VCaP (cell line): ENCODE results near the gene UGT2B15.
A peak's percentile ranks its signal among the peaks of the same experiment; 100 is the strongest.
"Not testable (repeated sequence)": the region's sequence is repeated elsewhere in the genome, so short reads cannot be mapped to it uniquely, and the experiment has no call there.

Source experiments
- H3K27ac ChIP-seq: fragments of 450-650 bp; 2 replicates; pipeline ENCODE4 v1.5.1; 2017
- TF ChIP-seq, protein P1 (sequence below): fragments of 450-650 bp; conservative IDR thresholded peaks from 2 replicates; pipeline ENCODE4 v1.5.1; 2017; ENCODE audit warnings: mild to moderate bottlenecking, moderate library complexity

Gene UGT2B15

GRCh38 chr4:68670479-68670939, at the start of gene UGT2B15:
Gene UGT2B15 (minus strand): TSS chr4:68670652. CDS start chr4:68670618, 34 bp downstream.
- H3K27ac ChIP-seq, result peak within 1 kb of the TSS; percentile 89

DNA sequence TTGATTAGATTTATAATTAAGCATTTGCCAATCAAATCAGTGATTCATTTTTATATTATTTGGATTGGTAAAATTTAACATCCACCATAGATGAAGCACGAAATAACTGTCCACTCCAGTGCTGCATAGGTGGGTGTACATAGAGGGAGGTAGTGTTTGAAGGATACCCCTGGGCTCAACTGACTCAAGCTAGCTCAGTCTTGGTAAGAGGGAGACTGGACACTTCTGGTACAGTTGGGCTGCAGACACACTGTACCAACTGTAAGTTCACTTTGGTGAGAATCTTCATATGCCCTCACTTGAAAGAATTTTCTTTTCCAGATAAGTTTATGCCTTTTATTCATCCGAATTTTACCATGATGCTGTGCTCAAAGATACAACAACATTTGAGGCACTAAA, 48.6 kb upstream of the UGT2B15 start:
- TF ChIP-seq, protein P1, sequence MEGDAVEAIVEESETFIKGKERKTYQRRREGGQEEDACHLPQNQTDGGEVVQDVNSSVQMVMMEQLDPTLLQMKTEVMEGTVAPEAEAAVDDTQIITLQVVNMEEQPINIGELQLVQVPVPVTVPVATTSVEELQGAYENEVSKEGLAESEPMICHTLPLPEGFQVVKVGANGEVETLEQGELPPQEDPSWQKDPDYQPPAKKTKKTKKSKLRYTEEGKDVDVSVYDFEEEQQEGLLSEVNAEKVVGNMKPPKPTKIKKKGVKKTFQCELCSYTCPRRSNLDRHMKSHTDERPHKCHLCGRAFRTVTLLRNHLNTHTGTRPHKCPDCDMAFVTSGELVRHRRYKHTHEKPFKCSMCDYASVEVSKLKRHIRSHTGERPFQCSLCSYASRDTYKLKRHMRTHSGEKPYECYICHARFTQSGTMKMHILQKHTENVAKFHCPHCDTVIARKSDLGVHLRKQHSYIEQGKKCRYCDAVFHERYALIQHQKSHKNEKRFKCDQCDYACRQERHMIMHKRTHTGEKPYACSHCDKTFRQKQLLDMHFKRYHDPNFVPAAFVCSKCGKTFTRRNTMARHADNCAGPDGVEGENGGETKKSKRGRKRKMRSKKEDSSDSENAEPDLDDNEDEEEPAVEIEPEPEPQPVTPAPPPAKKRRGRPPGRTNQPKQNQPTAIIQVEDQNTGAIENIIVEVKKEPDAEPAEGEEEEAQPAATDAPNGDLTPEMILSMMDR, result no peak

DNA sequence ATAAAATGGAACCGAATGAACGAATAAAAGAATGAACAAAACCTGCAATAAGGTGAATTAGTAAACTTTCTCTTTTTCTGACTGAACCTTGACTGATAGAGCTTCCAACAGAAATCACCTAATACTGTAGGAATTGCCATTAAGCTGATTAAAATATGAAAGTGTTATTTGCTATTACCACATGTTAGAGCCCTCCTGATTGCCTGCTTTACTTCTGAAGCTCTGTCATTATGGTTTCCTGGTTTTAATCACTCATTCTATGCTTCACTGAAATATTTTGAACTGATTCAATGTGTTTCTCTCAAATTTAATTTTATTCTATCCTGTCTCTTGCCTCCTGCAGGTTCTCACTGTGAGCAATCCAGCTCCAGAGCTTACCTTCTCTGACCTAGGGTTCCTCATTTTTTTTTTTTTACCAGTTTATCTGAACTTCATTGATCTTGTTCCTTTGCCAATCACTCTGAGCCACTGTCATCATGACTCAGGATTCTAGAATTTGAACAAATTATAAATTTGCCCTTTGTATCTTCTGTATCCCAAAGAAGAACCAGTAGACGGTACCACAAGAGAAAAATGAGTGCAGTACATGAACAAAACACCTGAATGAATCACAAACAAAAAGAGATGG, 48.1 kb upstream of the UGT2B15 start:
- no peak overlapping the region for H3K27ac ChIP-seq
- TF ChIP-seq, protein P1, result no peak

More for the DNA sequence above, 48.6 kb upstream of the UGT2B15 start:
- no peak overlapping the region for H3K27ac ChIP-seq

DNA sequence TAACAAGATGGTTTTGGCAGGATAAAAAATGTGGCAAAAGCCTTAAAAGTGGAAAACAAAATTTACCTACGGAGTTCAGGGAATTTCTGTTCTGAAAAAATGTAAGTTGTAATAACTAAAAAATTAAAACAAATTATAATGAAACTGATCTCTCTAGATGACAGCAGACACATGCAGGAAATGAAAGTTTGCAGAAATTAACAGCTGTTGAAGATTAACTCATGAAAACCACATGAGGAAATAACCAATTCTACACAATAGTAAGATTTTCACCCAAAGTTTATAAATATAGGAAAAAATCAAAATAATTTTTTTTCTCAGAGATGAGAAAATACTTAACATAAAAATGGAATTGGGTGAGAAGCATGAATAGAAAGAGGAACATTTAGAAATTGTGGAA, 47.5 kb upstream of the UGT2B15 start:
- TF ChIP-seq, protein P1, result no peak
- no peak overlapping the region for H3K27ac ChIP-seq

DNA sequence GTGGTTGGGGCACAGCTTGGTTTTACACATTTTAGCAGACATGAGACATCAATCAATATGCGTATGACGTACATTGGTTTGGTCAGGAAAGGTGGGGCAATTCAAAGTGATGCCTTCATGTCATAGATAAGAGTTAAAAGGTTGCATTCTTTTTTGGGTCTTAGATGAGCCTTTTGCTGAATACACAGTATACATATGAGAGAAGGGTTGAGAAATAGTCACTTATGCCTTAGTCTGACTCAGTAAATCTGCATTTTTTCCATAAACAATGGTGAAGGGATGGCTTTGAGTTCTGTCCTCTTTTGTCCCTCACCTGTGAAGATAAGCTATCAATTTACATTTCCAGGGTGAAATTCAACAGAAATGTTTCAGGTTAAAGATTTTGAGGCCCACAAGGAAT, 43.9 kb upstream of the UGT2B15 start:
- TF ChIP-seq, protein P1, result no peak
- H3K27ac ChIP-seq, result no peak overlapping the region

GRCh38 chr4:68712207-68712606, 41.8 kb upstream of the UGT2B15 start:
- no peak overlapping the region for H3K27ac ChIP-seq

GRCh38 chr4:68708566-68708965, 38.1 kb upstream of the UGT2B15 start:
- TF ChIP-seq, protein P1, result no peak
- no peak overlapping the region for H3K27ac ChIP-seq

More at GRCh38 chr4:68712207-68712606, 41.8 kb upstream of the UGT2B15 start:
- TF ChIP-seq, protein P1, result no peak

DNA sequence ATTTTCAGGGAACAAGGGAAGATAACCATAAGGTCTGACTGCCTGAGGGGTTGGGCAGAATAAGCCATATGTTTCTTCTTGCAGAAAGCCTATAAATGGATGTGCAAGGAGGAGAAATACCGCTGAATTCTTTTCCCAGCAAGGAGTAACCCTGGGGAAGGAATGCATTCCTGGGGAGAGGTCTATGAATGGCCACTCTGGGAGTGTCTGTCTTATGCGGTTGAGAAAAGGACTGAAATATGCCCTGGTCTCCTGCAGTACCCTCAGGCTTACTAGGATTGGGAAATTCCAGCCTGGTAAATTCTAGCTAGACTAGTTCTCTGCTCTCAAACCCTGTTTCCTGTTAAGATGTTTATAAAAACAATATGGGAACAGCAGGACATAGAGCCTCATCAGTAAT, 32.7 kb upstream of the UGT2B15 start:
- not testable (repeated sequence) for H3K27ac ChIP-seq
